Upper lobe of left lung (tissue), 4 donors: ENCODE results near the gene RAB18.

Source experiments
- CTCF ChIP-seq, 6 experiments: fragments of 450-650 bp in 4 of 6; fragments of 200-600 bp in 2 of 6; sonication (generic) in 2 of 6; IDR thresholded peaks; one replicate each; pipeline ENCODE4 v1.5.1; 2016 to 2019; ENCODE audit warnings: antibody characterized with exemption in 6 of 6
- EP300 ChIP-seq, 4 donors: sonication (generic); formaldehyde crosslinking; IDR thresholded peaks; one replicate each; pipeline ENCODE4 v1.5.1; 2017; ENCODE audit warnings: antibody characterized with exemption in 4 of 4, control low read depth in 2 of 4
- POLR2A ChIP-seq, 4 donors: fragments of 450-650 bp; IDR thresholded peaks; one replicate each; pipeline ENCODE4 v1.5.1; 2016 to 2017; ENCODE audit warnings: antibody characterized with exemption in 4 of 4, mild to moderate bottlenecking in 2 of 4
- POLR2AphosphoS5 ChIP-seq, 2 donors: sonication (generic); formaldehyde crosslinking; IDR thresholded peaks; one replicate each; pipeline ENCODE4 v1.5.1; 2017; ENCODE audit warnings: antibody characterized with exemption in 2 of 2

GRCh38 chr10:27482984-27483956, 20.8 kb upstream of the RAB18 start:
- TF ChIP-seq EP300 (IDR thresholded peaks at IDR 0.05) (no peak), CTCF (IDR thresholded peaks at IDR 0.05) (no peak), POLR2A (IDR thresholded peaks at IDR 0.05) (no peak), POLR2AphosphoS5 (IDR thresholded peaks at IDR 0.05) (no peak)
